Progenitor cell of endocrine pancreas (in vitro differentiated cells): Measurements from ENCODE around the gene ABCA10. TPM values are rescaled to one million over a fixed set of nuclear protein-coding genes. Genes with fewer than 3 reads are reported as not detected.

ENCODE experiments used
- DNase-seq: peaks from one replicate; pipeline ENCODE4 v3.0.0; 2021; ENCODE audit warnings: low spot score; ENCODE audit not compliant: unreplicated experiment
- H3K27ac Mint-ChIP-seq: 2 replicates; pipeline ENCODE4 v1.8.0; 2021; ENCODE audit warnings: mild to moderate bottlenecking, moderate library complexity, mixed read lengths
- H3K27me3 Mint-ChIP-seq: 2 replicates; pipeline ENCODE4 v1.8.0; 2021; ENCODE audit warnings: mixed read lengths
- H3K36me3 Mint-ChIP-seq: 2 replicates; pipeline ENCODE4 v1.8.0; 2022; ENCODE audit warnings: mixed read lengths; ENCODE audit not compliant: insufficient read depth
- H3K4me1 Mint-ChIP-seq: 2 replicates; pipeline ENCODE4 v1.8.0; 2021; ENCODE audit warnings: low read depth, mixed read lengths
- H3K4me3 Mint-ChIP-seq: 2 replicates; pipeline ENCODE4 v1.8.0; 2021; ENCODE audit warnings: low read depth, mild to moderate bottlenecking, moderate library complexity, mixed read lengths
- H3K9me3 Mint-ChIP-seq: 2 replicates; pipeline ENCODE4 v1.8.0; 2021; ENCODE audit warnings: low read depth, mixed read lengths
- total RNA-seq: library from RNA; stranded (reverse); gene quantifications from 2 replicates; pipeline ENCODE4 v1.2.1, GENCODE V29; 2021
- TF ChIP-seq, protein P1 (sequence below): fragments of 200-600 bp; sonication (generic); IDR thresholded peaks from one replicate; pipeline ENCODE4 v1.5.0; 2021; ENCODE audit warnings: antibody characterized with exemption, mild to moderate bottlenecking; ENCODE audit not compliant: unreplicated experiment

Gene ABCA10
- total RNA-seq, 1 donor from 2014 or later: 0.17 TPM

DNA sequence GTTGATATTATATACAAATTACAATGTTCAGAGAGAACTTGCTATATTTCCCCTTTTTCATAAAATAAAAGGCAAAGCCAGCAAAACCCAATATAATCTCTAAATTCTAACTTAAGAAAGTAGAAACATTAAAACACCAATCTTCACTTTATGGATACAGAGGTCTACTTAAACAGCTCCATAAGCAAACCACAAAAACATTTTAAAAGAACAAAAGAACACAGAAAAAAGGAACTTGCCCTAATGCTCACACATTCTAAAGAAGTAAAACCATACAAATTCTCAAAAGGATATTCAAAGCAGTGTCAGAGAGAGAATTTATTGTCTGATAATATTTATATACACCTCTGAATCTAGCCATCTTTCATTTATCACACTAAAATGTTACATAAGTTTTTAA, 606 bp downstream of the ABCA10 start:
- Mint-ChIP-seq H3K9me3 (peaks cover 14% of the 10 kb centered on the region), H3K4me1 (peaks cover 11% of the 10 kb centered on the region), H3K36me3 (no peaks in the 10 kb centered on the region), H3K27me3 (no peaks in the 10 kb centered on the region), H3K27ac (no peak overlapping the region), H3K4me3 (no peak overlapping the region)
- TF ChIP-seq, protein P1, sequence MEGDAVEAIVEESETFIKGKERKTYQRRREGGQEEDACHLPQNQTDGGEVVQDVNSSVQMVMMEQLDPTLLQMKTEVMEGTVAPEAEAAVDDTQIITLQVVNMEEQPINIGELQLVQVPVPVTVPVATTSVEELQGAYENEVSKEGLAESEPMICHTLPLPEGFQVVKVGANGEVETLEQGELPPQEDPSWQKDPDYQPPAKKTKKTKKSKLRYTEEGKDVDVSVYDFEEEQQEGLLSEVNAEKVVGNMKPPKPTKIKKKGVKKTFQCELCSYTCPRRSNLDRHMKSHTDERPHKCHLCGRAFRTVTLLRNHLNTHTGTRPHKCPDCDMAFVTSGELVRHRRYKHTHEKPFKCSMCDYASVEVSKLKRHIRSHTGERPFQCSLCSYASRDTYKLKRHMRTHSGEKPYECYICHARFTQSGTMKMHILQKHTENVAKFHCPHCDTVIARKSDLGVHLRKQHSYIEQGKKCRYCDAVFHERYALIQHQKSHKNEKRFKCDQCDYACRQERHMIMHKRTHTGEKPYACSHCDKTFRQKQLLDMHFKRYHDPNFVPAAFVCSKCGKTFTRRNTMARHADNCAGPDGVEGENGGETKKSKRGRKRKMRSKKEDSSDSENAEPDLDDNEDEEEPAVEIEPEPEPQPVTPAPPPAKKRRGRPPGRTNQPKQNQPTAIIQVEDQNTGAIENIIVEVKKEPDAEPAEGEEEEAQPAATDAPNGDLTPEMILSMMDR: no peak
- no peak for DNase-seq

DNA sequence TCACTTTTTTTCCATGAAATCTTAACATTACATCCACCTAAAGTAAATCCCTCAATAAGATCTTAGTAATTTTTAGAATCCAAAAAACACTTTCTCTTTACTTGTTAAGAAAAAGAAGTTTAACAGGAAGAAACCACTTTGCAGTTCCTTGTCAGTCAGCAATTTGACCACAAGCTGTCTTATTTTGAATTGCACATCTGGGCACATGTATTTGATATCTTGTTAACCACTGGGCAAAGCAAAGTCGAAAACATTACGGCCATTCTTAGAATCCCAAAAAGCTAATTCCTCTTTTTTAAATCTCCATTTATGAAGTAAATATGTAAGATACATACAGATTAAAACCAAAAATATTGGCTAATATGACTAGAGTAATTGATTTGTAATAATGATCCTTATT, 1.1 kb downstream of the ABCA10 start:
- Mint-ChIP-seq H3K27me3 (no peaks in the 10 kb centered on the region), H3K4me1 (peaks cover 11% of the 10 kb centered on the region), H3K4me3 (no peak overlapping the region), H3K27ac (no peak overlapping the region), H3K36me3 (no peaks in the 10 kb centered on the region), H3K9me3 (peaks cover 13% of the 10 kb centered on the region)
- TF ChIP-seq, protein P1: no peak
- DNase-seq: no peak

DNA sequence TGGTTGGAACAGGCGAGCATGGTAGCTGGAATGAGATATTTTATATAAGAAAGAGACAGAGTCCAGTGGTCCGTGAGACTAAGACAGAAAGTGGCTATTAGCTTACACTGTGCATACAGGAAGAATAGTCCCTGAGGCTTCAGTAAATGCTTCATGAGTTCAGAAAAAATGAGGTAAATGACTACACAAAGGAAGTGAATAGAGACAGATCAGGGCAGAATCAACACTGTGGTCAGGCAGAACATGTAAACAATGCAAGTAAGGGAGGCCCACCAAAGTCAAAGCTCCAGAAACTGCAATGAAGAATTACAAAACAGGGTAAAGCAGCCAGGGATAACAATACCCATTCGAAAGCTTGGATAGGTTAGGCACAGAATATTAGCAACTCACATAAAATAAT, 4.8 kb downstream of the ABCA10 start:
- no peak overlapping the region for H3K27ac Mint-ChIP-seq
- TF ChIP-seq, protein P1: no peak
- no peak overlapping the region for H3K4me3 Mint-ChIP-seq
- no peaks in the 10 kb centered on the region for H3K27me3 Mint-ChIP-seq
- H3K9me3 Mint-ChIP-seq: peaks cover 4% of the 10 kb centered on the region
- H3K4me1 Mint-ChIP-seq: peaks cover 22% of the 10 kb centered on the region
- no peaks in the 10 kb centered on the region for H3K36me3 Mint-ChIP-seq
- no peak for DNase-seq

DNA sequence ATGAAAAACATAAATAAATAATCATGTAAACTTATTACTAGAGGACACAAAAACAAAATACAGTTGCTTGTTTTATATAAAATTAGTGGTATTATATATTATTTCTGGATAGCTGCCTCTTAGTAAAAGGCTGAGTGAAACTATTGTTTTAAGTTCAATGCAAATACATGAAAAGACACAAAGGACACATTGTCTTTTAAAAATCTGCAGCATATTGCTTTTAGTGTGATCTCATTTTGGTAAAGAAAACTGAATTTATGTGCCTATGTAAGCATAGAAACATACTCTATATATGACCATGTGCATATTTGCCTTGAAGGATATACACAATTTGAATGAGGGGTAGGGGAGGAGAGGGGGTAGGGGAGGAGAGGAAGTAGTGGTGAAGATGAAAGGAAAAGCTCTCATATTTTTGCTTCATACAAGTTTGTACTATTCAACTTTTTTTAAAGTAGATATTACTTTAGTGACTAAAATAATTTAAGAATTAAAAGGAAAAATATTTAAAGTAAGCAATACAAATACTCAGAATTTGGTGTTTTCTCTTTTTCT, 5.8 kb downstream of the ABCA10 start:
- Mint-ChIP-seq H3K9me3 (peaks cover 4% of the 10 kb centered on the region), H3K4me3 (no peak overlapping the region), H3K27me3 (no peaks in the 10 kb centered on the region), H3K27ac (no peak overlapping the region), H3K36me3 (no peaks in the 10 kb centered on the region), H3K4me1 (peaks cover 22% of the 10 kb centered on the region)
- TF ChIP-seq, protein P1: no peak
- no peak for DNase-seq

DNA sequence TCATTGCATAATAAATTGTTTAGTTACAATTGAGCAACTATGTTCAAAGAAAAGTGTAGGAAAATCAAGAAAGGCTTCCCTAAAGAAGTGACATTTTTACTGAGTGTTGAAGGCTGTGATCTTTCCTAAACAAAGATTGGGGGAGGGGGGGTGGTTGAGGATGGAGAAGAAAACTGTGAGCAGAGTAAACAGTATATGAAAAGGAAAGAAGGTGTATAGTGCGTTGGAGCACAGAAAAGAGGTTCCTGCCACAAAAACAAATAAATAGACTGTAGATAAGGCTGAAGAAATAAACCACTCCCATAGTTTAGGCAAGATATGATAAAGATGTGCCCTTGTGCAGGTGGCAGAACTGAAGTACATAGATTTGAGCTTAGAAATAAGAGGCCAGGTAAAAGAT, 8.5 kb downstream of the ABCA10 start:
- Mint-ChIP-seq H3K4me3 (no peak overlapping the region), H3K9me3 (peaks cover 4% of the 10 kb centered on the region), H3K36me3 (no peaks in the 10 kb centered on the region), H3K4me1 (peaks cover 15% of the 10 kb centered on the region), H3K27me3 (no peaks in the 10 kb centered on the region), H3K27ac (no peak overlapping the region)
- DNase-seq: no peak
- TF ChIP-seq, protein P1: no peak
